OCI-M1 (cell line): ENCODE data around the gene RPL29.
A peak's percentile ranks its signal among the peaks of the same experiment; 100 is the strongest.

Source experiments
- DNase-seq: peaks from one replicate; lab custom pipeline; 2025; lab: John Stamatoyannopoulos, UW

The RPL29 gene

GRCh38 chr3:51982838-51983577 lies 12.7 kb downstream of the RPL29 start, which contains the start of gene ACY1:
Gene ACY1 (plus strand): TSS chr3:51983535. CDS start chr3:51984065, 530 bp downstream.
- DNase-seq = peak; percentile 85

- DNase-seq = peak; percentile 63
These were observed 13.3 kb downstream of the RPL29 start for GRCh38 chr3:51982352-51982837.

- DNase-seq = no peak
These were observed 15.4 kb downstream of the RPL29 start for GRCh38 chr3:51980253-51980652.

DNA sequence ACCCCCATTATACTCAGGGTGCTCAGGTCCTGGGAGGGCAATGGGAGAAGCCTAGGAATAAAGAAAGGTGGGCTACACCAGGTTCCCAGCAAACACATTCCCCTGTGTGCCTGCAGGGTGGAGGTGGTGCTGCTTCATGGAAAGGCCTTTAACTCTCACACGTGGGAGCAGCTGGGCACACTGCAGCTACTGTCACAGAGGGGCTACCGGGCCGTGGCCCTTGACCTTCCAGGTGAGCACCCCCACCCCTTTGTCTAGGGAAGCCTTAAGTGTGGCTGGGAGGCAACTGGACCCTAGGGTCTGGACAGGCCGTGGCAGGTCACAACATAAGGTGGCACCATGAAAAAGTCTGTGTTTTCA lies 17.6 kb downstream of the RPL29 start:
- DNase-seq = no peak

- no peak for DNase-seq
These were observed 18.1 kb downstream of the RPL29 start for GRCh38 chr3:51977446-51978142.

- peak; percentile 62 for DNase-seq
These were observed 19.7 kb downstream of the RPL29 start for GRCh38 chr3:51975852-51976549.

DNA sequence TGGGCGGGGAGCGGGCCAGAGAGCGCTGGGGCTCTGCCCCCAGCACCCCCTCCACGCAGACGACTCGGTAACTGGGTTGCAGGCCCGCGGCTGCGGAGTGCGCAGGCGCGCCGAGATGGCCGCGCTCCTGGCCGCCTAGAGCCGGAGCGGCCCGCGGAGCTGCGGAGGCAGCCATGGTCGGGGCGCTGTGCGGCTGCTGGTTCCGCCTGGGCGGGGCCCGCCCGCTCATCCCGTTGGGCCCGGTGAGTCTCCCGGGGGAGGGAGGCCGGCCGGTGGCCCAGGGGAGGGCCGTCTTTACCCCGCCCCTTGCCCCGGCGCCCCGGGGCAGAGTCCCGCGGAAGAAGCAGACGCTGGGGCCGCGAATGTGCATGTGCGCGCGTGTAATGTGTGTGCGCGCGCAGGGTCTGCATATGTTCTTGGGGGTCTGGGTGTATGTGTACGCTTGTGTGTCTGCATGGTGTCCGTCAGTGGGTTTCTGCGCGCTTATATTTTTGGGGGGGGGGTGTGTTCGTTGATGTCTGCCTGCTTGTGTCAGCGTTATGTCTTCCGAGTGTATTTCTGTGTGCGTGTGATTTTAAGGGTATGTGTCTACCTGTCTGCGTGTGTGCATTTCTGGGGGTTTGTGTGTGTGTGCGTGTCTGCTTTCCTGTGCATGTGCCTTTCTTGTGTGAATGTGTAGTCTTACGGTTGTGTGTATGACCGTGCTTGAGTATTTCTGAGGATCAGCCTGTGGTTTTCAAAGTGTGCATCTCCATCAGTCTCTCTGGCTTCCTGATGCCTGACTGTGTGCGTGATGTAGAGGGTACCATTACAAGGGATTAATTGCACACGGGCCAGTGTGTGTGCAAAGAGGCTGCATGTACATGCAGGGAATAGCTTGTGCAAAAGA lies 20.5 kb downstream of the RPL29 start, which contains the start of gene ABHD14A:
TSS of gene ABHD14A (plus strand) at position 102 of the 889 bp plus-strand sequence. CDS start at position 174, 72 bp downstream.
- peak; percentile 47 for DNase-seq

- no peak for DNase-seq
These were observed 21.3 kb downstream of the RPL29 start for GRCh38 chr3:51974277-51974962.

DNA sequence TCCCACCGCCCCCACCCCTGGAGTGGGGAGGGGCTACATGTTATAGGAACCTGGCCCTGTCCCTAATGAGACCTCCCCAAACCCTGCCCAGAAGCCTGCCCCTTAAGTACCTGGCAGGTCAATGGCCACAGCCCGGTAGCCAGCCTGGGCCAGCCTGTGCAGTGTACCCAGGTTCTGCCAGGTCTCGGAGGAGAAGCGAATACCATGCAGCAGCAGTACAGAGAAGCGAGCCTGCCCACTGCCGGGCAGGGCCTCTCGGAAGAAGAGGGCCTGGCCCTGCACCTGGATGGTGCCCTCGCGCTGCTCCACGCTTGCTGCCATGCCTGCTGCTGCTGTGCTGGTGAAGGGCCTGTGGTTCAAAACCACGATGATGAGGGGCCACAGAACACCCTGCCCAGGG lies 24.3 kb downstream of the RPL29 start:
- DNase-seq = no peak

- no peak for DNase-seq
These were observed 24.9 kb downstream of the RPL29 start for GRCh38 chr3:51970606-51971300.

- DNase-seq = no peak
These were observed 25.9 kb downstream of the RPL29 start for GRCh38 chr3:51969841-51970240.

- no peak for DNase-seq
These were observed 26.6 kb downstream of the RPL29 start for GRCh38 chr3:51968883-51969678.

DNA sequence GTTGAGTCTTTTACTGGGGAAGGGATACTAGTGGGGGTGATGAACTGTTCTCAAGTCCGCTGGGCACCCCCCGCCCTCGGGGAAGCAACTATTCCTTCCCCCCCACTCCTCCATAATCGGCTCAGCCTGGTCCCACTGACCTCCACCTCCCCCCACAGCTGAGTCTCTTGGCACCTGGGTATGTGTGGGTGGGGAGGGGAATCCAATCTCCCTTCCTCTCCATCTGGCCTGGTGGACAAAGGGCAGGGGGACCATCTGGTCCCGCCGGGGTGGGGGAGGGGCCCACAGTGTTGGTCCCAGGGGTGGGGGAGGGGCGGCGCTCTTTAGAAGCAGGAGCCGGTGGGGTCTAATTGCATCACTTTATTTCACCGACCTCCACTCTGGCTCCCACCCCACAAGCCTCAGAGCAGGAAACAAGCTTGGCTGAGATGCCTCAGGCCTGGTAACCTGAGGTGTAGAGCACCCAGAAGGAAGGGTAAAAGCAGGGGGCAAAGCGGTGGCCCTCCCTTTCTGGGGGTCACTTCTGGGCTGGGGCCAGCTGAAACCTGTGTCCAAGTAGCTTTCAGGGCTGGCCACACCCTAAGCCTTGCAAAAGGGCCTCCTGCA lies 27.4 kb downstream of the RPL29 start:
- DNase-seq = no peak

- peak; percentile 22 for DNase-seq
These were observed 28.1 kb downstream of the RPL29 start, which contains the start of gene PCBP4 for GRCh38 chr3:51967384-51968169. Gene PCBP4 (minus strand): TSS chr3:51967454. CDS start chr3:51961240, 6,214 bp downstream.

- DNase-seq = no peak
These were observed 28.7 kb downstream of the RPL29 start for GRCh38 chr3:51966922-51967383.

GRCh38 chr3:51966486-51966885 lies 29.2 kb downstream of the RPL29 start:
- DNase-seq = no peak

DNA sequence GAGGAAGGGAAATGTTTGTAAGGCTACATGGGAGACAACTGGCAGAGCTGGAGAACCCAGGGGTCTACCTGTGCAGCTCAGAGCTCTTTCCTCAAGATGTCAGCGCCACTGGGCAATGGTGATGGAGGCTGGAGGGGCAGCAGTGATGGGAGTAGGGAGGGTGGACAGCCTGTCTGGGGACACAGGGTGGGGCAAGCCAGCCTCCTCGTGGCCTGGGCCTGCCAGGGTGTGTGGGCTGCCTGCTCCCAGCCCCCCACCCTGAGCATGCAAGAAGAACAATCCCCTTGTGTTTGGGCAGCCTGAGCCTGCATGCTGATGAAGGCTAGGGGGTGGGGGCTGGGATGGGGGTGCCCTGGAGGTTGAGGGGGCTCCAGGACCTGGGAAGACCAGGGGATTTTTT lies 29.7 kb downstream of the RPL29 start:
- DNase-seq = no peak

GRCh38 chr3:51964521-51964920 lies 31.2 kb downstream of the RPL29 start:
- DNase-seq = no peak
